ENCODE results near the gene PRKD3.

GRCh38 chr2:37324536-37324785 lies 172 bp downstream of the PRKD3 start:
- TF ChIP-seq SIN3A (IDR thresholded peaks at IDR 0.05; ENCODE audit: borderline replicate concordance, insufficient read depth, low read length), result no peak
- TF ChIP-seq POLR2AphosphoS5 (IDR thresholded peaks at IDR 0.05; ENCODE audit: low read depth, low read length), result peak; percentile 54; the same call in 1 of the 2 replicates
- no peak for TF ChIP-seq TAF1 (IDR thresholded peaks at IDR 0.05; ENCODE audit: borderline replicate concordance, insufficient read depth, low read length)
- no peak for TF ChIP-seq REST (IDR thresholded peaks at IDR 0.05; ENCODE audit: insufficient read depth in 1 of 2, low read depth in 2 of 2, low read length in 2 of 2)
- no peak for TF ChIP-seq FOXP2 (optimal IDR thresholded peaks at IDR 0.05; ENCODE audit: borderline replicate concordance, extremely low read depth, extremely low read length, insufficient read depth)
